Hepatocyte (in vitro differentiated cells): Measurements from ENCODE around the gene SAMD14. TPM values are rescaled to one million over a fixed set of nuclear protein-coding genes. Genes with fewer than 3 reads are reported as not detected.

Experiments used
- DNase-seq: peaks from one replicate; pipeline ENCODE4 v3.0.0-alpha.2; 2016; ENCODE audit warnings: low spot score
- H2AFZ ChIP-seq: fragments of 200-600 bp; sonication (generic); 2 replicates; pipeline ENCODE4 v1.6.0; 2016; ENCODE audit warnings: antibody characterized with exemption, mild to moderate bottlenecking
- H3K27ac ChIP-seq: fragments of 200-600 bp; sonication (generic); 2 replicates; pipeline ENCODE4 v1.5.1; 2016; ENCODE audit warnings: mild to moderate bottlenecking
- H3K27me3 ChIP-seq: fragments of 200-600 bp; sonication (generic); 2 replicates; pipeline ENCODE4 v1.6.1; 2016
- H3K36me3 ChIP-seq: fragments of 200-600 bp; sonication (generic); replicated peaks from 2 replicates; pipeline ENCODE4 v1.5.1; 2016; ENCODE audit warnings: low read depth; ENCODE audit not compliant: insufficient read depth
- H3K4me1 ChIP-seq: fragments of 200-600 bp; sonication (generic); 2 replicates; pipeline ENCODE4 v1.5.1; 2016; ENCODE audit warnings: mild to moderate bottlenecking, moderate library complexity; ENCODE audit not compliant: insufficient read depth
- H3K4me2 ChIP-seq: fragments of 200-600 bp; sonication (generic); 2 replicates; pipeline ENCODE4 v1.6.0; 2016
- H3K4me3 ChIP-seq: fragments of 200-600 bp; sonication (generic); 2 replicates; pipeline ENCODE4 v1.5.1; 2016; ENCODE audit warnings: mild to moderate bottlenecking
- H3K79me2 ChIP-seq: fragments of 200-600 bp; sonication (generic); 2 replicates; pipeline ENCODE4 v1.6.0; 2017; ENCODE audit warnings: mild to moderate bottlenecking
- H3K9me2 ChIP-seq: fragments of 200-600 bp; sonication (generic); replicated peaks from 2 replicates; pipeline ENCODE4 v1.6.0; 2017; ENCODE audit warnings: mild to moderate bottlenecking; ENCODE audit not compliant: insufficient read depth
- H3K9me3 ChIP-seq: fragments of 200-600 bp; sonication (generic); 2 replicates; pipeline ENCODE4 v1.5.1; 2016; ENCODE audit warnings: low read depth, mild to moderate bottlenecking
- H4K20me1 ChIP-seq: fragments of 200-600 bp; sonication (generic); 2 replicates; pipeline ENCODE4 v1.6.0; 2016; ENCODE audit warnings: mild to moderate bottlenecking; ENCODE audit not compliant: insufficient read depth, poor library complexity, severe bottlenecking
- CTCF ChIP-seq: fragments of 200-600 bp; sonication (generic); IDR thresholded peaks from 2 replicates; pipeline ENCODE4 v1.5.1; 2016; ENCODE audit warnings: antibody characterized with exemption, mild to moderate bottlenecking; ENCODE audit not compliant: poor library complexity
- EZH2 ChIP-seq: fragments of 200-600 bp; sonication (generic); IDR thresholded peaks from 2 replicates; pipeline ENCODE4 v1.6.1; 2016; ENCODE audit warnings: antibody characterized with exemption, mild to moderate bottlenecking, borderline replicate concordance
- EZH2phosphoT487 ChIP-seq: fragments of 200-600 bp; sonication (generic); IDR thresholded peaks from one replicate; pipeline ENCODE4 v1.6.1; 2018; ENCODE audit warnings: antibody characterized with exemption, mild to moderate bottlenecking, low read depth, moderate library complexity; ENCODE audit not compliant: unreplicated experiment, severe bottlenecking
- WGBS: methylation state at CpG from one replicate; pipeline ENCODE4 v1.1.6; 2016; ENCODE audit warnings: low lambda C conversion rate; ENCODE audit errors: missing lambda C conversion rate; 5-methylcytosine and 5-hydroxymethylcytosine counted together
- polyA plus RNA-seq: library from polyadenylated mRNA; unstranded; fragments of >200 nt; fragmentation: Nextera tagmentation; extraction: Ambion mirVana; gene quantifications from 2 replicates; pipeline ENCODE4 v1.2.1, GENCODE V29; 2016
- total RNA-seq: library from RNA; depleted of rRNA; stranded (reverse); fragments of >200 nt; gene quantifications from 2 replicates; pipeline ENCODE4 v1.2.3, GENCODE V29; 2014

SAMD14 gene
- total and polyA plus RNA-seq, 2 experiments from 2014 or later, result 3.1 to 4.2 TPM

- H3K27ac ChIP-seq, result no peak overlapping the region
- TF ChIP-seq CTCF, result no peak
- TF ChIP-seq EZH2phosphoT487, result no peak
- no peak for TF ChIP-seq EZH2
These were observed 38.7 kb downstream of the SAMD14 start for GRCh38 chr17:50090971-50091917.

DNA sequence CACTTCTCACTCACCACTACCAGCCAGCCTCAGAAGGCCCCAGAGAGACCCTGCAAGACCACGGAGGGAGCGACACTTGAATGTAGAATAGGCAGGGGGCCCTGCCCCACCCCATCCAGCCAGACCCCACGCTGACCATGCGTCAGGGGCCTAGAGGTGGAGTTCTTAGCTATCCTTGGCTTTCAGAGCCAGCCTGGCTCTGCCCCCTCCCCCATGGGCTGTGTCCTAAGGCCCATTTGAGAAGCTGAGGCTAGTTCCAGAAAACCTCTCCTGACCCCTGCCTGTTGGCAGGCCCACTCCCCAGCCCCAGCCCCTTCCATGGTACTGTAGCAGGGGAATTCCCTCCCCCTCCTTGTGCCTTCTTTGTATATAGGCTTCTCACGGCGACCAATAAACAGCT lies 39.9 kb downstream of the SAMD14 start:
- H2AFZ ChIP-seq, result no peak overlapping the region
- no peaks in the 10 kb centered on the region for H3K36me3 ChIP-seq
- H3K27ac ChIP-seq, result no peak overlapping the region
- H3K27me3 ChIP-seq, result no peaks in the 10 kb centered on the region
- TF ChIP-seq EZH2phosphoT487, result no peak
- 86% methylated on average over 6 of the region's 6 CpGs for WGBS
- H3K9me3 ChIP-seq, result no peaks in the 10 kb centered on the region
- H4K20me1 ChIP-seq, result no peaks in the 10 kb centered on the region
- H3K4me3 ChIP-seq, result no peak overlapping the region
- no peak for DNase-seq
- no peak overlapping the region for H3K4me2 ChIP-seq
- no peaks in the 10 kb centered on the region for H3K79me2 ChIP-seq
- no peaks in the 10 kb centered on the region for H3K9me2 ChIP-seq
- no peaks in the 10 kb centered on the region for H3K4me1 ChIP-seq

More at GRCh38 chr17:50090971-50091917, 38.7 kb downstream of the SAMD14 start:
- no peaks in the 10 kb centered on the region for H4K20me1 ChIP-seq
- no peak overlapping the region for H3K4me2 ChIP-seq
- whole genome bisulfite sequencing, result 76% methylated on average over 15 of the region's 15 CpGs
- H3K4me1 ChIP-seq, result peaks cover 5% of the 10 kb centered on the region
- no peaks in the 10 kb centered on the region for H3K36me3 ChIP-seq
- no peaks in the 10 kb centered on the region for H3K9me3 ChIP-seq
- H2AFZ ChIP-seq, result no peak overlapping the region
- no peak for DNase-seq
- H3K9me2 ChIP-seq, result no peaks in the 10 kb centered on the region
- peaks cover 10% of the 10 kb centered on the region for H3K79me2 ChIP-seq
- no peak overlapping the region for H3K4me3 ChIP-seq
- no peaks in the 10 kb centered on the region for H3K27me3 ChIP-seq

DNA sequence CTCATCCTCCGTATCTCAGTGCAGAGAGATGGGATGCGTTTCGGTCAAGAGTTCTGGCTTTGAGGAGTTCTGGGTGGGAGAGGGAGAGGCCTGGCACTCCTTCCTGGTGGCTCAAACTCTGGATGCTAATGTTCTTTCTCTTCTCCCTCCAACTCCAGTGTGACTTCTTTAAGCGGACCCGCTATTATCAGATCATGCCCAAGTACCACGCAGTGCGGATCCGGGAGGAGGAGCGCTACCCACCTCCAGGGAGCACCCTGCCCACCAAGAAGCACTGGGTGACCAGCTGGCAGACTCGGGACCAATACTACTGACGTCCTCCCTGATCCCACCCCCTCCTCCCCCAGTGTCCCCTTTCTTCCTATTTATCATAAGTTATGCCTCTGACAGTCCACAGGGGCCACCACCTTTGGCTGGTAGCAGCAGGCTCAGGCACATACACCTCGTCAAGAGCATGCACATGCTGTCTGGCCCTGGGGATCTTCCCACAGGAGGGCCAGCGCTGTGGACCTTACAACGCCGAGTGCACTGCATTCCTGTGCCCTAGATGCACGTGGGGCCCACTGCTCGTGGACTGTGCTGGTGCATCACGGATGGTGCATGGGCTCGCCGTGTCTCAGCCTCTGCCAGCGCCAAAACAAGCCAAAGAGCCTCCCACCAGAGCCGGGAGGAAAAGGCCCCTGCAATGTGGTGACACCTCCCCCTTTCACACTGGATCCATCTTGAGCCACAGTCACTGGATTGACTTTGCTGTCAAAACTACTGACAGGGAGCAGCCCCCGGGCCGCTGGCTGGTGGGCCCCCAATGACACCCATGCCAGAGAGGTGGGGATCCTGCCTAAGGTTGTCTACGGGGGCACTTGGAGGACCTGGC lies 40.8 kb downstream of the SAMD14 start:
- no peak overlapping the region for H3K27ac ChIP-seq
- WGBS, result 90% methylated on average over 25 of the region's 25 CpGs
- H3K27me3 ChIP-seq, result no peaks in the 10 kb centered on the region
- H2AFZ ChIP-seq, result no peak overlapping the region
- no peaks in the 10 kb centered on the region for H3K36me3 ChIP-seq
- DNase-seq, result no peak
- no peak for TF ChIP-seq CTCF
- TF ChIP-seq EZH2phosphoT487, result no peak
- TF ChIP-seq EZH2, result no peak
- H3K4me3 ChIP-seq, result no peak overlapping the region
- H3K79me2 ChIP-seq, result no peaks in the 10 kb centered on the region
- no peaks in the 10 kb centered on the region for H4K20me1 ChIP-seq
- no peak overlapping the region for H3K4me2 ChIP-seq
- H3K9me2 ChIP-seq, result no peaks in the 10 kb centered on the region
- H3K4me1 ChIP-seq, result no peaks in the 10 kb centered on the region
- no peaks in the 10 kb centered on the region for H3K9me3 ChIP-seq
